CD4-positive, alpha-beta T cell treated with Interleukin-21 for 1 hour (primary cell): ENCODE measurements around the gene RAPSN.

Experiments used
- DNase-seq: peaks from one replicate; pipeline ENCODE4 v3.0.0-alpha.2; 2020

The RAPSN gene

DNA sequence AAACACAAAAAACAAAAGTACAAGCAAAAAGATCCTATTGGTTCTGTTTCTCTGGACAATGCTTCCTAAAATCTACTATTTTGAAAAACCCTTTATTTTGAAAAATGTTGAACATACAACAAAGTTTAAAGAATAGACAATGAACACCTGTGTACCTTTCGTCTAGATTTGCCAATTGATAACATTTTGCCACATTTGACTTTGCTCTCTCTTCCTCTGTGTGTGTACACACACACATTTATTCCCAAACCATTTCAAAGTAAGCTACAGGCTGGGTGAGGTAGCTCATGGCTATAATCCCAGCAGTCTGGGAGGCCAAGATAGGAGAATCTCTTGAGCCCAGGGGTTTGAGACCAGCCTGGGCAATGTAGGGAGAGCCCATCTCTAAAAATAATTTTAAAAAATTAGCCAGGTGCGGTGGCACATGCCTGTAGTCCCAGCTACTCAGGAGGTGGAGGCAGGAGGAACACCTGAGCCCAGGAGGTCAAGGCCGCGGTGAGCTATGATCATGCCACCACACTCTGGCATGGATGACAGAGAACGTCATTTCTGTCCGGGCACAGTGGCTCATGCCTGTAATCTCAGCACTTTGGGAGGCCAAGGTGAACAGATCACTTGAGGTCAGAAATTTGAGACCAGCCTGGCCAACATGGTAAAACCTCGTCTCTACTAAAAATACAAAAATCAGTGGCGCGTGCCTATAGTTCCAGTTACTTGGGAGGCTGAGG is 17.4 kb downstream of the RAPSN start:
- DNase-seq = no peak

DNA sequence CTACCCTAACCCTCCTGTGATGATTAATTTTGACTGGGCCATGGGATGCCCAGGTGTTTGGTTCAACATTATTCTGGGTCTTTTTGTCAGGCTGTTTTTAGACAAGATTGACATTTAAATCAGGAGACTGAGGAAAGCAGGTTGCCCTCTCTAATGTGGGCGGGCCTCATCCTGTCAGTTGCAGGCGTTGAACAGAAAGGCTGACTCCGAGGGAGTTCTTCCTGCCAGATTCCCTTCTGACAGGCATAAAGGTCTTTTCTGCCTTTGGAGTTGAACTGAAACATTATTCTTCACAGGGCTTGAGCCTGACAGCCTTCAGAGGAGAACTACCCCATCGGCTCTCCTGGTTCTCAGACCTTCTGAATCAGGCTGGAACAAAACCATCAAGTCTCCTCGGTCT is 18.4 kb downstream of the RAPSN start:
- no peak for DNase-seq

GRCh38 chr11:47426062-47426956 is 22.6 kb downstream of the RAPSN start, which contains the start of gene PSMC3:
PSMC3 (minus strand) TSS chr11:47426439; CDS start chr11:47426279, 160 bp downstream.
- DNase-seq = peak; percentile 98

- DNase-seq = no peak
These were observed 23.3 kb downstream of the RAPSN start for GRCh38 chr11:47425611-47426010.

DNA sequence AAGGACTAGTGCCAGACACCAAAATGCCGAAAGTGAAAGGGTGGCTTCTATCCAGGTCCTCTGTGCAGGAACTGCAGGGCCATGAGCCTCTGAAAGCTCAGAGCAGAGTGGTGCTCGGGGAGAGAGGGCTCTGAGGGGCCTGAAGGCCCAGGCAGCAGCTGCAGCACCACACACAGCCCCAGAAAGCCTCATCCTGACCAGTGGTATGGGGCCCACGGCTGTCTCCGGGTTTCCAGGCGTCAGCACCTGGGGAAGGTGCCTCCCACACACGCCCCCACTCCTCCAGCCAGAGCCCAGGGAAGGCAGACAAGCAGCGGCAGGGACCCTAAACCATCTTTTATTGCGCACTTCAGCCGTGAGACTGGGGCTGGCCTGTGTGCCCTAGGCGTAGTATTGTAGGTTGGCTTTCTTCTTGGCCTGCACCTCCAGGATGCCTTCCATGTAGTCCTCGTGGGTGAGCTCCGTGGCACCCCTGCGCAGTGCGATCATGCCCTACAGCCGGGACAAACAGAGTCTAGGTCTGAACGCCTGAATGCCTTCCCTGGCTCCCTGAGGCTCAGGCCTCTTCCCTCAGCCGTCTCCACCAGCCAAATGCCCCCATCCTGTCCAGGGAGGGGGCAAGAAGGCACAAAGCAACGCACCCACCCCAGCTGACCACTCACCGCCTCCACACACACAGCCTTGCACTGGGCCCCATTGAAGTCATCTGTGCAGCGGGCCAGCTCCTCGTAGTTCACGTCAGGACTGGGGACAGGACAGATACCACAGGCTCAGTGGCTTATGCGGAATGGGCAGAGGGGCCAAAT is 30.3 kb downstream of the RAPSN start:
- no peak for DNase-seq

GRCh38 chr11:47417712-47418111 is 31.2 kb downstream of the RAPSN start:
- DNase-seq = no peak

DNA sequence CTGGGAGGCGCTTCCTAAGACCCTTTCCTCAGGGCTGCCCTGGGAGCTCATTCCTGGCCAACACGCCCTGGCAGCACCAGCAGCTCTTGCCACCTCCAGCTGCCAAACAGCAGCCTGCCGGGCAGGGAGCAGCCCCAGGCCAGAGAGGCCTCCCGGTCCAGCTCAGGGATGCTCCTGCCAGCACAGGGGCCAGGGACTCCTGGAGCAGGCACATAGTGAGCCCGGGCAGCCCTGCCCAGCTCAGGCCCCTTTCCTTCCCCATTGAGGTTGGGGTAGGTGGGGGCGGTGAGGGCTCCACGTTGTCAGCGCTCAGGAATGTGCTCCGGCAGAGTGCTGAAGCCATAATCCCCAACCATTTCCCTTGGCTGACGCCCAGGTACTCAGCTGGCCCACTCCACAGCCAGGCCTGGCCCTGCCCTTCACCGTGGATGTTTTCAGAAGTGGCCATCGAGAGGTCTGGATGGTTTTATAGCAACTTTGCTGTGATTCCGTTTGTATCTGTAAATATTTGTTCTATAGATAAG is 32.9 kb downstream of the RAPSN start:
- no peak for DNase-seq

DNA sequence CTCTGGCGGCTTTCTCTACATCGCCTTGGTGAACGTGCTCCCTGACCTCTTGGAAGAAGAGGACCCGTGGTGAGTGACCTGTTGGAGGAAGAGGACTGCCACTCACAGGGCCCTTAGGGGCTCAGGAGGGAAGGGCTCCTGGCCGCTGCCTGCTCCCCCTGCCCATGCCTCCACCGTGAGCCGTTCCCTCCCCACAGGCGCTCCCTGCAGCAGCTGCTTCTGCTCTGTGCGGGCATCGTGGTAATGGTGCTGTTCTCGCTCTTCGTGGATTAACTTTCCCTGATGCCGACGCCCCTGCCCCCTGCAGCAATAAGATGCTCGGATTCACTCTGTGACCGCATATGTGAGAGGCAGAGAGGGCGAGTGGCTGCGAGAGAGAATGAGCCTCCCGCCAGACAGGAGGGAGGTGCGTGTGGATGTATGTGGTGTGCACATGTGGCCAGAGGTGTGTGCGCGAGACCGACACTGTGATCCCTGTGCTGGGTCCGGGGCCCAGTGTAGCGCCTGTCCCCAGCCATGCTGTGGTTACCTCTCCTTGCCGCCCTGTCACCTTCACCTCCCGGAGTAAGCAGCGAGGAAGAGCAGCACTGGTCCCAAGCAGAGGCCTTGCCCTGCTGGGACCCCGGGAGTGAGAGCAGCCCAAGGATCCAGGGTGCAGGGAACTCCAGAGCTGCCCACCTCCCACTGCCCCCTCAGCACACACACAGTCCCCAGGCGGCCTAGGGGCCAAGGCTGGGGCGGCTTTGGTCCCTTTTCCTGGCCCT is 33.7 kb downstream of the RAPSN start:
- no peak for DNase-seq

GRCh38 chr11:47414685-47415070 is 34.3 kb downstream of the RAPSN start:
- no peak for DNase-seq

DNA sequence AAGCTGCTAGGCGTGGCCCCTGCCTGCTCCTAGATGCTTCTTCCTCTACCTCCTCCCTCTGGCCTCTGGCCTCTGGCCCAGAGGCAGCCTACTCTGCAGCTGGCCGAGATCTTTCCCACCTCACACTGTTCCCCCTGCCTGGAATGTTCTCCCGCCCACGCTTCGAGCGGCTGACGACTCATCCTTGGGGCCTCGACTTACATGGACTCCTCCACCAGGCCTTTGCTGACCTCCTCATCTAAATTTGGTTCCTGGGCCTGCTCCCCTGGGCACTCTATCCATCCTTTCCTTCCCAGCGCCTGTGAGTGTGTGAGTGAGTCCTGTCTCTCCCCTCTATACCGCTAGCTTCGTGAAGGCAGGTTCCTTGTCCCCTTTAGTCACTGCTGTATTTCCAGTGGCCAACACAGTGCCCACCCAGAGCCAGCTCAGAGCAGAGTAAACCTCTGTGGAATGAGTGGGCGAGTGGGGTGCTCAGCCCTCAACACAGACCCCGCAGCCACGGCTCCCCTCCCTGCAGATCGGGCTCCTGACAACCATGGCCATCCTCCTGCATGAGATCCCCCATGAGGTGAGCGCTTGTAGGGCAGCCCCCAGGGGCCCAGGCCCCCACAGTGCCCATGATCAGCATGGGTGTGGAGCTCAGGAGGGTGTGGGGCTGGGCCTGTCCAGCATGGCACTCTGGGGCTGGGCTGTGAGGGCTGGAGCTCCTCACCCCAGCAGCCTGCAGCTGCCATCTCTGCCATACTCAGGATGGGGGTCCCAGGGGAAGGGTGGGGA is 34.8 kb downstream of the RAPSN start:
- no peak for DNase-seq

GRCh38 chr11:47413351-47413750 is 35.6 kb downstream of the RAPSN start:
- DNase-seq = no peak

DNA sequence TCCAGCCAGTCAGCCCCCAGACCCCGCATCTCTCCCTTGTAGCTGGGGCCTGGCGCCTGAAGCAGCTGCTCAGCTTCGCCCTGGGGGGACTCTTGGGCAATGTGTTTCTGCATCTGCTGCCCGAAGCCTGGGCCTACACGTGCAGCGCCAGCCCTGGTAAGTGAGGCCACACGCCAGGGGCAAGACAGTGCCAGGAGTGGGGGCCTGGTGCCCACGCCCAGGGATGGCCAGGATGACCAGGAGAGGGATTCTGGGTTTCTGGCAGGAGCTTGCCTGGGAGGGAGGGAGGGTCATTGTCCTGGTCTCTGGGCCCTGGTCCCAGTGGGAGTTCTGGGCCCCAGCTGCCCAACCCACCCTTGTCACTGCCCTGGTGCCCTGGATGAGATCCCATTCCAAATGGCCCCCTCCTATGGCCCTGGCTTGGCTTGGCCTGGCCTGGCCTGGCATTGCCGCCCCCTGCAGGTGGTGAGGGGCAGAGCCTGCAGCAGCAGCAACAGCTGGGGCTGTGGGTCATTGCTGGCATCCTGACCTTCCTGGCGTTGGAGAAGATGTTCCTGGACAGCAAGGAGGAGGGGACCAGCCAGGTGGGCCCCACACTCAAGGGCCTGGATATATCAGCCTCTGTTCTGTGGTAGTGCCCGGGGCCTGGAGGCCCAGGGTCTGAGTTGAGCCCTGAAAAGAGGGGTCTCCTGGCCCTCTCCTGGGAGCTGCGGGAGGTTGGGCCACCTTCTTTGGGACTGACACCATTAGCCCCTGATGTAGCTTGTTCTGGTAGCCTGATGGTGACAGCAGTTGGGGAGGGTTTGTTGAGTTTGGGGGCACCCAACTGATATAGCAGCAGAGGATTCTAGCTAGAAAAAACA is 36.8 kb downstream of the RAPSN start:
- peak; percentile 61 for DNase-seq

GRCh38 chr11:47410370-47411264 is 38.3 kb downstream of the RAPSN start:
- no peak for DNase-seq

GRCh38 chr11:47409440-47410369 is 39.2 kb downstream of the RAPSN start:
- DNase-seq = no peak

- DNase-seq = no peak
These were observed 40.1 kb downstream of the RAPSN start for GRCh38 chr11:47408598-47409439.

GRCh38 chr11:47407746-47408590 is 41.0 kb downstream of the RAPSN start, which contains the start of gene SLC39A13:
SLC39A13 (plus strand) TSS chr11:47408590; CDS start chr11:47410095, 1,505 bp downstream.
- DNase-seq = peak; percentile 94
